ENCODE measurements around the gene OR6K2. TPM values are rescaled to one million over a fixed set of nuclear protein-coding genes. Genes with fewer than 3 reads are reported as not detected.

The OR6K2 gene
- total and polyA plus RNA-seq, 2 of the 13 experiments (the other 11 are each of a cell fraction or from before 2014, with no cell fraction given), result not detected

GRCh38 chr1:158714754-158715153 is 14.3 kb upstream of the OR6K2 start:
- Histone ChIP-seq H3K9me3 (ENCODE audit: low read length) (no peaks in the 10 kb centered on the region), H3K27me3 (ENCODE audit: control insufficient read depth in 1 of 2, insufficient read depth in 2 of 2, low read length in 2 of 2) (no peaks in the 10 kb centered on the region), H3K9ac (ENCODE audit: insufficient read depth, low read depth, low read length) (no peak overlapping the region), H4K20me1 (ENCODE audit: insufficient read depth, low read length) (no peaks in the 10 kb centered on the region), H2AFZ (ENCODE audit: low read length) (no peak overlapping the region), H3K79me2 (ENCODE audit: insufficient read depth, low read length) (no peaks in the 10 kb centered on the region), H3K4me3 (replicated peaks in 1 of 3; ENCODE audit: insufficient read depth in 1 of 3, low read depth in 2 of 3, low read length in 3 of 3) (no peak overlapping the region), H3K4me1 (ENCODE audit: insufficient read depth, low read length) (no peaks in the 10 kb centered on the region), H3K36me3 (replicated peaks in 1 of 2; ENCODE audit: control insufficient read depth in 1 of 2, insufficient read depth in 2 of 2, low read length in 2 of 2) (no peaks in the 10 kb centered on the region), H3K4me2 (ENCODE audit: low read depth, low read length) (no peak overlapping the region), H3K27ac (ENCODE audit: extremely low read length, insufficient read depth, low read length) (no peak overlapping the region)
- in situ Hi-C loops (cut with HindIII; ENCODE audit: extremely low pct_ligation_motif_present, low pct_unique_long_range_greater_than_20kb), result no loop called here
- WGBS (ENCODE audit: low lambda C conversion rate), result 0% methylated on average over 1 of the region's 1 CpG
- ATAC-seq, result no peak
- no peak for DNase-seq (ENCODE audit: low spot score)
- no peak for FAIRE-seq
- ChIA-PET POLR2A (no interaction called here), CTCF (ENCODE audit: low intra/inter-chr PET ratio, low total read pairs) (no interaction called here)
- no peak for TF ChIP-seq ATAD3A (CRISPR knock-in tag; IDR thresholded peaks at IDR 0.05)
- no peak for TF ChIP-seq CCDC6 (CRISPR knock-in tag; IDR thresholded peaks at IDR 0.05)
- no peak for TF ChIP-seq SRSF4 (IDR thresholded peaks at IDR 0.05; ENCODE audit: low read depth, low read length, poor library complexity, severe bottlenecking)
- no peak for TF ChIP-seq TFAP4 (IDR thresholded peaks at IDR 0.05; ENCODE audit: borderline replicate concordance, low read depth)
- TF ChIP-seq ZNF580 (CRISPR knock-in tag; IDR thresholded peaks at IDR 0.05; ENCODE audit: borderline replicate concordance, low read depth), result no peak
- no peak for TF ChIP-seq TOPORS (CRISPR knock-in tag; IDR thresholded peaks at IDR 0.05)
- no peak for TF ChIP-seq ELK4 (CRISPR knock-in tag; IDR thresholded peaks at IDR 0.05; ENCODE audit: borderline replicate concordance)
- no peak for TF ChIP-seq TARDBP (CRISPR knock-in tag; IDR thresholded peaks at IDR 0.05)
- no peak for TF ChIP-seq ZFP36 (IDR thresholded peaks at IDR 0.05; ENCODE audit: borderline replicate concordance, low read depth, low read length, partially characterized antibody)
- TF ChIP-seq TRAFD1 (CRISPR knock-in tag; IDR thresholded peaks at IDR 0.05; ENCODE audit: borderline replicate concordance), result no peak
- no peak for TF ChIP-seq ZFP1 (CRISPR knock-in tag; IDR thresholded peaks at IDR 0.05)
- no peak for TF ChIP-seq CBFB (CRISPR knock-in tag; IDR thresholded peaks at IDR 0.05)
- no peak for TF ChIP-seq ZNF263 (CRISPR knock-in tag; IDR thresholded peaks at IDR 0.05)
- no peak for TF ChIP-seq ZBTB43 (CRISPR knock-in tag; conservative IDR thresholded peaks at IDR 0.05)
- TF ChIP-seq NR1H2 (CRISPR knock-in tag; IDR thresholded peaks at IDR 0.05; ENCODE audit: borderline replicate concordance, low read depth), result no peak
- TF ChIP-seq BRD4 (CRISPR knock-in tag; IDR thresholded peaks at IDR 0.05), result no peak
- TF ChIP-seq ZNF790 (CRISPR knock-in tag; IDR thresholded peaks at IDR 0.05; ENCODE audit: borderline replicate concordance), result no peak
- TF ChIP-seq HMG20B (CRISPR knock-in tag; conservative IDR thresholded peaks at IDR 0.05), result no peak
- intact Hi-C loops (cut with micrococcal nuclease; ENCODE audit: unreplicated experiment), result no loop called here
- BruUV-seq (replicated peaks), result no TSS peak
